ENCODE measurements around the gene KYAT1. TPM values are rescaled to one million over a fixed set of nuclear protein-coding genes. Genes with fewer than 3 reads are reported as not detected.
A peak's percentile ranks its signal among the peaks of the same experiment; 100 is the strongest.

Gene KYAT1
- total and polyA plus RNA-seq, 2 of the 13 experiments (the other 11 are each of a cell fraction or from before 2014, with no cell fraction given), result 9.2 to 46.5 TPM

- TF ChIP-seq CHCHD3 (CRISPR knock-in tag; IDR thresholded peaks at IDR 0.05) (peak; percentile 92; the same call in 1 of the 2 replicates), HNF1A (IDR thresholded peaks at IDR 0.05; ENCODE audit: low read depth) (no peak), HNF1A (CRISPR knock-in tag; IDR thresholded peaks at IDR 0.05; ENCODE audit: borderline replicate concordance) (peak; percentile 84), STAT5B (CRISPR knock-in tag; IDR thresholded peaks at IDR 0.05) (no peak), ZNF614 (CRISPR knock-in tag; IDR thresholded peaks at IDR 0.05; ENCODE audit: borderline replicate concordance) (0 out of 2 replicates have a peak, but pooled peaks have one; percentile 44), SAFB2 (CRISPR knock-in tag; IDR thresholded peaks at IDR 0.05; ENCODE audit: borderline replicate concordance, low read depth) (peak; percentile 81; the same call in 1 of the 2 replicates), ERF (CRISPR knock-in tag; IDR thresholded peaks at IDR 0.05) (peak; percentile 78; the same call in 1 of the 2 replicates), ZSCAN29 (CRISPR knock-in tag; conservative IDR thresholded peaks at IDR 0.05) (peak; percentile 44; the same call in 1 of the 2 replicates), KDM5B (CRISPR knock-in tag; IDR thresholded peaks at IDR 0.05; ENCODE audit: borderline replicate concordance) (peak; percentile 96), ZBTB40 (IDR thresholded peaks at IDR 0.05) (no peak), ZBTB40 (CRISPR knock-in tag; IDR thresholded peaks at IDR 0.05) (peak; percentile 34; the same call in 1 of the 2 replicates), HOMEZ (CRISPR knock-in tag; IDR thresholded peaks at IDR 0.05; ENCODE audit: low read depth) (peak; percentile 11; the same call in 1 of the 2 replicates), HOXA5 (CRISPR knock-in tag; IDR thresholded peaks at IDR 0.05) (peak; percentile 77), FOXO1 (CRISPR knock-in tag; IDR thresholded peaks at IDR 0.05) (no peak), NFYC (CRISPR knock-in tag; IDR thresholded peaks at IDR 0.05) (peak; percentile 87)
These were observed 52.1 kb downstream of the KYAT1 start, which contains the start of gene SPOUT1 (continued) for GRCh38 chr9:128829477-128830251.
